A549 (cell line): ENCODE results near the gene TMEM200C.

Source experiments
- BHLHE40 ChIP-seq: IDR thresholded peaks from 2 replicates; pipeline ENCODE4 v1.6.1; 2012; ENCODE audit warnings: low read depth, low read length, inconsistent platforms
- CEBPB ChIP-seq, 2 experiments: fragments of >200 bp in 1 of 2; sonication (Bioruptor Twin) in 1 of 2; formaldehyde crosslinking in 1 of 2; IDR thresholded peaks; 2 replicates each; pipeline ENCODE4 v1.6.1; 2012 to 2016
- CTCF ChIP-seq: fragments of >200 bp; sonication (Bioruptor Twin); formaldehyde crosslinking; IDR thresholded peaks from 3 replicates; pipeline ENCODE4 v1.5.1; 2016
- EHMT2 ChIP-seq: fragments of 200-600 bp; sonication (generic); IDR thresholded peaks from 2 replicates; pipeline ENCODE4 v1.6.1; 2016; ENCODE audit warnings: antibody characterized with exemption, low read depth, mild to moderate bottlenecking, moderate library complexity
- ESRRA ChIP-seq: fragments of 150-350 bp; IDR thresholded peaks from 2 replicates; pipeline ENCODE4 v1.6.1; 2014; ENCODE audit warnings: mild to moderate bottlenecking, low read length, borderline replicate concordance
- HOXA7 ChIP-seq: fragments of 250-450 bp; sonication (Bioruptor Pico); IDR thresholded peaks from 2 replicates; pipeline ENCODE4 v1.5.0; 2020; ENCODE audit warnings: mild to moderate bottlenecking, moderate library complexity
- JUN ChIP-seq, 2 experiments: fragments of >200 bp; sonication (Bioruptor Twin); formaldehyde crosslinking; IDR thresholded peaks; 2 replicates in 1 of 2; 3 replicates in 1 of 2; pipeline ENCODE4 v1.6.1; 2016 to 2017
- KDM1A ChIP-seq: fragments of 200-600 bp; sonication (generic); IDR thresholded peaks from 2 replicates; pipeline ENCODE4 v1.6.1; 2016; ENCODE audit warnings: low read depth, mild to moderate bottlenecking
- MAFK ChIP-seq: fragments of 450-650 bp; IDR thresholded peaks from 2 replicates; pipeline ENCODE4 v1.6.1; 2014; ENCODE audit not compliant: partially characterized antibody
- NR3C1 ChIP-seq: fragments of >200 bp; sonication (Bioruptor Twin); formaldehyde crosslinking; IDR thresholded peaks from 3 replicates; pipeline ENCODE4 v1.6.1; 2017
- POLR2A ChIP-seq: IDR thresholded peaks from 2 replicates; pipeline ENCODE4 v1.6.1; 2012; ENCODE audit warnings: mild to moderate bottlenecking, low read length
- USF2 ChIP-seq: fragments of 450-650 bp; IDR thresholded peaks from 2 replicates; pipeline ENCODE4 v1.6.1; 2014; ENCODE audit warnings: antibody characterized with exemption
- TF ChIP-seq, protein P1 (sequence below): IDR thresholded peaks from 2 replicates; pipeline ENCODE4 v1.6.1; 2012

DNA sequence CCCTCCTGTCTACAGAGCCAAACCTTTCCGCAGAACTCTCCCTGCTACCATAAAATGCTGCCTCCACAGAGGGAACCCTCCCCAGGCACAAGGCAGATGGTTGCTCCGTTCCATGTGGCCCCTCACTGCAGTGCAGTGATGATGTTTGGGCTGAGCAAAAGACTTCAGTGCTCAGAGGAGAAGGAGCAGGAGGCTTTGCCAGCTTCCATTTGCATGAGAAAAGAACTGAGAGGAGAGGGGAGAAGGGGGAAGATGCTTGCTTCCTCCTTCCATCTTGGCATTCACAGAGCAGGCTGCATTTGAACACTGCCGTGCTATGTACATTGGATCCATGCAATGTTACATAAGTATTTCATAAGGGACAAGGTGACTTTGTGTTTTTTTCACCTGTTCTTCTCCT, 46.6 kb upstream of the TMEM200C start:
- TF ChIP-seq MAFK (no peak), BHLHE40 (no peak), NR3C1 (no peak), USF2 (no peak), KDM1A (no peak), CTCF (no peak), CEBPB (IDR thresholded peaks at IDR 0.05) (no peak), JUN (IDR thresholded peaks at IDR 0.05) (no peak), HOXA7 (CRISPR knock-in tag) (no peak), POLR2A (no peak), ESRRA (no peak), EHMT2 (no peak)
- TF ChIP-seq, protein P1, sequence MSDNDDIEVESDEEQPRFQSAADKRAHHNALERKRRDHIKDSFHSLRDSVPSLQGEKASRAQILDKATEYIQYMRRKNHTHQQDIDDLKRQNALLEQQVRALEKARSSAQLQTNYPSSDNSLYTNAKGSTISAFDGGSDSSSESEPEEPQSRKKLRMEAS: no peak
